Activated effector memory CD4-positive, alpha-beta T cell treated with Interleukin-2 at 50 U/mL for 16 hours (primary cell): Measurements from ENCODE around the gene PLA2G4A.

ENCODE experiments used
- DNase-seq: peaks from one replicate; pipeline ENCODE4 v3.0.0-alpha.2; 2020

Gene PLA2G4A

GRCh38 chr1:186828611-186829454 lies at the start of gene PLA2G4A:
Gene PLA2G4A (plus strand): TSS chr1:186828949. CDS start chr1:186854355, 25,406 bp downstream.
- no peak for DNase-seq

GRCh38 chr1:186780076-186780475 lies 48.7 kb upstream of the PLA2G4A start:
- DNase-seq: no peak

- no peak for DNase-seq
These were observed 47.0 kb upstream of the PLA2G4A start for GRCh38 chr1:186781730-186782129.

GRCh38 chr1:186782791-186783190 lies 46.0 kb upstream of the PLA2G4A start:
- DNase-seq: no peak

- DNase-seq: no peak
These were observed 45.6 kb upstream of the PLA2G4A start for GRCh38 chr1:186783193-186783592.

- no peak for DNase-seq
These were observed 43.2 kb upstream of the PLA2G4A start for GRCh38 chr1:186785503-186785902.

GRCh38 chr1:186790101-186790500 lies 38.6 kb upstream of the PLA2G4A start:
- DNase-seq: no peak

GRCh38 chr1:186792870-186793581 lies 35.7 kb upstream of the PLA2G4A start:
- no peak for DNase-seq

- DNase-seq: no peak
These were observed 35.2 kb upstream of the PLA2G4A start for GRCh38 chr1:186793582-186793927.

GRCh38 chr1:186798960-186799688 lies 29.6 kb upstream of the PLA2G4A start:
- DNase-seq: no peak

- no peak for DNase-seq
These were observed 29.1 kb upstream of the PLA2G4A start for GRCh38 chr1:186799689-186800054.

GRCh38 chr1:186802388-186802787 lies 26.4 kb upstream of the PLA2G4A start:
- DNase-seq: no peak

- no peak for DNase-seq
These were observed 24.1 kb upstream of the PLA2G4A start for GRCh38 chr1:186804679-186805078.

GRCh38 chr1:186806477-186806876 lies 22.3 kb upstream of the PLA2G4A start:
- DNase-seq: no peak

GRCh38 chr1:186807163-186807562 lies 21.6 kb upstream of the PLA2G4A start:
- no peak for DNase-seq

- DNase-seq: no peak
These were observed 16.9 kb upstream of the PLA2G4A start for GRCh38 chr1:186811892-186812291.

GRCh38 chr1:186812570-186812969 lies 16.2 kb upstream of the PLA2G4A start:
- no peak for DNase-seq

- DNase-seq: no peak
These were observed 15.3 kb upstream of the PLA2G4A start for GRCh38 chr1:186813420-186813819.

- DNase-seq: no peak
These were observed 9.6 kb upstream of the PLA2G4A start for GRCh38 chr1:186819126-186819525.

- no peak for DNase-seq
These were observed 9.2 kb upstream of the PLA2G4A start for GRCh38 chr1:186819563-186819962.

GRCh38 chr1:186829686-186830587 lies 1.2 kb downstream of the PLA2G4A start:
- no peak for DNase-seq

GRCh38 chr1:186831168-186831567 lies 2.4 kb downstream of the PLA2G4A start:
- no peak for DNase-seq
